Bone marrow (tissue), 2 donors: ENCODE measurements around the gene RRM2.
A peak's percentile ranks its signal among the peaks of the same experiment; 100 is the strongest.

Source experiments
- DNase-seq, 2 donors: peaks; one replicate each; lab custom pipeline; 2025; lab: John Stamatoyannopoulos, UW

Gene RRM2

DNA sequence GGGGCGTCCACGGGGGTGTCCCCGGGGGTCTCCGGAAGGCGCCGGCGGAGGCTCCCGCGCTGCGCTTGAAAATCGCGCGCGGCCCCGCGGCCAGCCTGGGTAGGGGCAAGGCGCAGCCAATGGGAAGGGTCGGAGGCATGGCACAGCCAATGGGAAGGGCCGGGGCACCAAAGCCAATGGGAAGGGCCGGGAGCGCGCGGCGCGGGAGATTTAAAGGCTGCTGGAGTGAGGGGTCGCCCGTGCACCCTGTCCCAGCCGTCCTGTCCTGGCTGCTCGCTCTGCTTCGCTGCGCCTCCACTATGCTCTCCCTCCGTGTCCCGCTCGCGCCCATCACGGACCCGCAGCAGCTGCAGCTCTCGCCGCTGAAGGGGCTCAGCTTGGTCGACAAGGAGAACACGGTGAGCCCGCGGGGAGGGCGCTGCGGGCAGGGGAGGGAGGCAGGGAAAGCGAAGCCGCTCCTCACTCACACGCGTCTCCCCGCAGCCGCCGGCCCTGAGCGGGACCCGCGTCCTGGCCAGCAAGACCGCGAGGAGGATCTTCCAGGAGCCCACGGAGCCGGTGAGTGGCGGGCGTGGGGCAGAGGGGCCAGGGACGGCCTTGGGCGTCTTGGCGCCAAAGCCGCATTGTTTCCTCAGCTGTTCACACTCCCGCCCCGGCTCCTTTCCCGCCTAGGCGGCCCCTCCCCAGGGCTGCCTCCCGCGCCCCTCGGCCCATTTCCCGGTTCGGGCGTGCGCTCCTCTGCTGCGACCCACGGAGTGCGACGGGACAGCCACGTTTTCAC lies at the start of gene RRM2:
TSS of gene RRM2 (plus strand) at position 240 of the 781 bp plus-strand sequence. CDS start at position 300, 60 bp downstream.
- peak; percentile 58 to 87 for DNase-seq

- DNase-seq = no peak
Measured at GRCh38 chr2:10073706-10074105, 48.8 kb upstream of the RRM2 start.

- no peak for DNase-seq
Measured at GRCh38 chr2:10075101-10075500, 47.4 kb upstream of the RRM2 start.

DNA sequence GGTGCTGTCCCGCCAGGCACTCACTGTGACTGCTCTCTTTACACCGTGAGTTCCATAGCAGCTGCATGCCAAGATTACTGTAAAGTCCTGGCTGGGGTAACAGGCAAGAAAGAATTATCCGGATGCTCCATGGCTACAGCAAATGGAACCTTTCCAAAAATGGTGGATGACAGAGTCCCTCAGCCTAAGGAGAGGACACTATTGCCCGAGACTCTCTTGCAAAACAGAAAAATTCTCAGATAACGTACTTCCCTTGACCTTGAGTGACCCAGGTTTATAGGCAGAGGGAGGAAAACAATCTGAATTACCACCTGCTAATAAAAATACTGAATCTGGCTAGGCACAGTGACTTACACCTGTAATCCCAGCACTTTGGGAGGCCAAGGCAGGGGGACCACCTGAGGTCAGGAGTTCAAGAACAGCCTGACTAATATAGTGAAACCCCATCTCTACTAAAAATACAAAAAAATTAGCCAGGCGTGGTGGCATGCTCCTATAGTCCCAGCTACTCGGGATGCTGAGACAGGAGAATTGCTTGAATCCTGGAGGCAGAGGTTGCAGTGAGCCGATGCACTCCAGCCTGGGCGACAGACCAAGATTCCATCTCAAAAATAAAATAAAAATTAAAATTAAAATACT lies 46.8 kb upstream of the RRM2 start:
- no peak for DNase-seq

DNA sequence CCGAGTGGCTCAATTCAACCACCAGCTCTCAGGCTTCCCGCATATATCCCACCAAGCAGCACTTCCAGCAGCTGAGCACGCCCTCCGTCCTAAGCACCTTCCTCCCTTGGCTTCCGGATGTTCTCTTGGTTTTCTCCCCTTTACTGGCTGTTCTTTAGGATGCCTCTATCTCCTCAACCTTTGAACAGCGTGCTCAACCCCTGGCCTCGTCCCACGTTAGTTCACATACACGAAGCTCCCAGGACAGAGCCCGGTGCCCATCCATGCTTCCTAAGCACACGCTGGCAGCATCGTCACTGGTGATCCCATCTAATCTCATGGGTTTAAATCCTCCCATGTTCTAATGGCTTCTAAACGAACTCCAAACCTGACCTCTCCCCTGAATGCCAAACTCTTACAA lies 46.0 kb upstream of the RRM2 start:
- DNase-seq = no peak

- DNase-seq = no peak
Measured at GRCh38 chr2:10076988-10077527, 45.5 kb upstream of the RRM2 start.

GRCh38 chr2:10078001-10078400 lies 44.5 kb upstream of the RRM2 start:
- no peak for DNase-seq

- DNase-seq = no peak
Measured at GRCh38 chr2:10078704-10079265, 43.8 kb upstream of the RRM2 start.

DNA sequence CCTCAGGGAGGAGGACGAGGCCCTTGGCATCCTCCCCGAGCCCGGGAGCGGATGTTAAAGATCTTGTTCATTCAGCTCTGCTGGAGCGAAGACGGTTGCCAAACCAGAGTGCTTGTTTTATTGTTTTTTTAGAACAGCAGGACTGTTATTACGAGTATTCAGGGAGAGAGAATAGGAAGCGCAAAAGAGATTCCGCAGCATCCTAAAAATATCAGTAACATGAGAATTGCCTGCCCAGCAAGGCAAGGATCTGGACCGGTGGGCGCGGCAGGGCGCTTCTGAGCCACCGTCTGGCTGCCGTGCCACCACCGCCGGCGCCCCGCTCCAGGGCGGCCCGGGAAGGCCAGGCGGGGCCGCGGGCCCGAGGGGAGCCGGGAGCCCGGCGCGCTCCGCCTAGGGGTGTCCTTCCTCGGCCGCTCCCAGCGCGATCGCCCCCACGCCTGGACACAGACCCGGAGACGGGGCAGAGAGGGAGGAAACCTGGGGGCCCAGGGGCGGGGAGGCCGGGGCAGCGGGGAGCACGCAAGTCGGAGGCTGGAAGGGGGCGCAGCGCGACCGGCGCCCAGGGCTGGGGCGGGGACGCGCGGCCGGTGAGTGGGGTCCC lies 43.2 kb upstream of the RRM2 start:
- no peak for DNase-seq

DNA sequence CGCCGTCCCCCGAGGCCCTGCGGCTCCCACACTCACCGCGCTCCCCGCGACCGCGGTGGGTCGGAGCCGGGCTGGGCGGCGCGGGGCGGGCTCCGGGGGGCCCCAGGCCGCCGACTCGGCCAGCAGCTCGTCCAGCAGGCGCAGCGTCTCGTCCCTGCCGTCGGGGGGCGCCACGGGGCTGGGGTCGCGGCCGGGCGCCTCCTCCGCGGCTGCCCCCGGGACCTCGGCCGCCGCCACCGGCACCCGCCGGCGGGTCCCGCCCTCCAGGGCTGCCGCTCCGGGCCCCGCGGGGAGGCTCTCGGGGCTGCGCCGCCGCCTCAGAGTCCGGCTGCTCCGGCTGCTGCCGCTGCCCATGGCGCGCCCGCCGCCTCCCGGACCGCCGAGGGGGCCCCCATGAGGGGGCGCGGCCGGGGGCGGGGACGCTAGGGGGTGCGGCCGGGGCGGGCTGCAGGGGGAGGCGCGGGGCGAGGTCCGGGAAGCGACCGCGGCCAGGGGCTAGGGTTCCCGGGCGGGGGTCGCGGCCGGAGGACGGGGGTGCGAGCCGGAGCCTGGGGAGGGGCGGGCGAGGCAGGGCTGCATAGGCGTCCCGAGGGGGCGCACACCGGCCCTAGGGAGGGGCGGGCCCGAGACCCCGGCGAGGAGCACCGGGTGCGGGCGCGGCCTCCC lies 42.5 kb upstream of the RRM2 start, which contains the start of gene CYS1:
TSS of gene CYS1 (minus strand) at position 542 of the 666 bp plus-strand sequence. CDS start at position 354, 188 bp downstream.
- DNase-seq = no peak

- DNase-seq = no peak
Measured at GRCh38 chr2:10080536-10081304, 41.8 kb upstream of the RRM2 start.

- no peak for DNase-seq
Measured at GRCh38 chr2:10083046-10083445, 39.5 kb upstream of the RRM2 start.

- no peak for DNase-seq
Measured at GRCh38 chr2:10083692-10084211, 38.8 kb upstream of the RRM2 start.

DNA sequence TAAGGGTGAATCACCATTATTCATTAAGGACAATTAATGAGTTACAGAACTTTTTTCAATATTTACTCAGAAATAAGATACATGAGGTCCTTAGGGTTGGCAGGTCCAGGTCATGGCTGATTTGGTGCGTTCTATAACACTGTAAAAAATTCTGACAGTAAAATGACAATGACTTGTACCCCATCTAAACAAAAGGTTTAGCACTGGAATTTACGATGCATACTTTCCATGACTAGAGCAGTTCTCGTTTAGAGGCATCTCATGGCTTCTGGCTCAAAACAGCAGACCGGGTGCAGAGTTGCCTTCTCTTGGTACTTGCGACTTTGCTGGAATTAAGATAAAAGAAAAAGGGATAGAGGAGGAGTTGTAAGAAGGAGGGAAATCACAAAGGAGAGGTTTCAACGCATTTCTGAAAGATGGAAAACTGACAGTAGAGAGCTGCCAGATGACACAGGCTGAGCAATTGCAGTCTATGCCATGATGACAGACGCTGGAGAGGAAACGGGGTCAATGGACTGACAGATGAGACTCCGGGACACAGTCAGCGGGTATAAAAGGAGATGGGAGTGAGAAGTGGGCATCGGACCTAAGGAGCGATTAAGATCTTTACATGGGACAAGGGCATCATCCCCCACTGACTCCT lies 38.2 kb upstream of the RRM2 start:
- no peak for DNase-seq

DNA sequence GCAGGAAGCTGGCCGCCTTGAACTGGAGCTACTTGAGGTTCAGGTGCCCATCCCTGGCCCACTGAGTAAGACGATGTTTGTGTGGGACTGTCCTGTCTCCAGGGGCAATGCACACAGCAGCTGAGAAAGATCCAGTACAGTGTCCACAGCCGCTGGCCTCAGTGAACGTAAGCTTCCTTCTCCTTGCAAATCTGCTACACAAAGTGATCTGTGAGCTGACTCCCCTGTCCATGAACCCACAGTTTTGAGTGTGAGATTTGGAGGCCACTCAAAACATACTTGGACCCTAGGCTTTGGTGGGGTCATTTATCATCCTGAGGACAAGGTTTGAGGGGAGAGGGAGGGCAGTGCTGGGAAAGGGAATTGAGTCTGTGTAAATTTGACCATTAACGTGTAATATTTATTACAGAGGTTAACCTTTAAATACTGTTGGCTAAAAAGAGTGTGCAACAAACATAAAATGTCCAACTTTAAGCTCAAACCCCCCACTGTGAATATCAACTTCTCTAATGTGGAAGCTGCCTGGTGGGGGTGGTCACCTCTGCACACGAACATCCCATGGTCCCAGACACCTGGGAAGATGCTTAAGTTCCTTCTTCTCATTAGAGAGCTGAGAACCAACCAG lies 37.4 kb upstream of the RRM2 start:
- no peak for DNase-seq

DNA sequence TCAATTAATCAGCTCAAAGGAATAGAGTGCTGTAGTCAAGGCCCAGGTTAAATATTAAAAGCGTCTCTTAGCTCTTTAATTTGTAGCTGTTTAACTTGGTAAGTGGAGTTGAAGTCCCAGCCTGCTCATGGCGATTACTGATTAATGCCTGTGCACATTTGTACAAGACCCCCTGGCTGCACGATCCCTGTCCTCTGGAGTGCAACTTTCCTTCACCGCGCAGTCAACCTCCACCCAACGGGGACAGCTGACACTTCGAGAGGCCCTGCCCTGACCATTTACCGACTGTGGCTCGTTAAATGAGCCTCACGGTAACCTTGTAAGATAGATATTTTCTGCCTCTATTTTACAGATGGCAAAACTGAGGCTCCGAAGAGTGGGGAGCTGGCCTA lies 36.9 kb upstream of the RRM2 start:
- no peak for DNase-seq

DNA sequence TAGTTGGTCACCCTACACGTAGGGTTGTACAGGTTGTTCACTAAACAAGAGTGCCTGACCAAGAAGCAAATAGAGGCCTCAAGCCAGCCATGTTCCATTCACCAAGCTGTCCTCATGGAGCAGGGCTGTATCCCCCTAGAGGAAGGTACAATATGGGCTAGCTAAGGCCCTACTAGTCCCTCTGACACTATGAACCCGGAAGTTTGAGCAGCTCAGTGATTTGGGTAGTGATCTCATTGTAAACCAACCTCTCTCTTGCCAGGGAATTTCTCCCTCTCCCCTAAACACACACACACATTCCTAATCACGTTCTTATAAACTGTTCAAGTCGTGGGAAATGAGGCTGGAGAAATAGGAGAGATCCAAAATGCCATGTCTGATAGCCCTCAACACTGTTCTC lies 35.6 kb upstream of the RRM2 start:
- DNase-seq = no peak

- no peak for DNase-seq
Measured at GRCh38 chr2:10087360-10087759, 35.2 kb upstream of the RRM2 start.

DNA sequence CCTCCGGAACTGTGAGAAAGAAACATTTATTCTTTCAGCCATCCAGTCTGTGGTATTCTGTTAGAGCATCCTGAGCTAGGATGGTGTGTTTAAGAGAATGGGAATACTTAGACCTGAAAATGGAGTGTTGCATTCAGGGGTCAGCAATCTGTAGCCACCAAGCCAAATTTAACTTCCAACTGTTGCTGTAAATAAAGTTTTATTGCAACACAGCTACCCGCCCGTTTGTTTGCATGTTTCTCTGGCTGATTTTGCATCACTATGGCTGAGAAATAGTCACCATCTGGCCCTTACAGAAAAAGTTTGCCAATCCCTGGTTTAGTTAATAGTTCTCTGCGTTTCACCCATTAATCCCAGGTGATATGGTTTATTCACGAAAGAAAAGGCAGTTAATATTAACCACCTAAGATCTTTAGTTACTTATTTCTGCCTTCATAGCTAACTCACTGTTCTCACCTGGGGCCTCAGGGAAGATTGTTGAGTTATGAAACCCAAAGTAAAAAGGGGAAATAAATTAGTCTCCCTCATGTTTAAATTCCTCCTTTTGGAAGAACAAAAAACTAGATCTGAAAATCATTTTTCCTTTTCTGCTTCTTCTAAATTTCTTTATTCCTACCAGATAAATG lies 32.9 kb upstream of the RRM2 start:
- DNase-seq = no peak
